Mesodermal cell (in vitro differentiated cells): ENCODE measurements around the gene GRIK3.

ENCODE experiments used
- H3K27ac ChIP-seq: 2 replicates; pipeline ENCODE4 v1.7.0; 2013; ENCODE audit warnings: mild to moderate bottlenecking, low read depth, low read length, moderate library complexity; ENCODE audit not compliant: severe bottlenecking
- H3K36me3 ChIP-seq: 2 replicates; pipeline ENCODE4 v1.7.1; 2013; ENCODE audit warnings: mild to moderate bottlenecking, low read length, moderate library complexity; ENCODE audit not compliant: control insufficient read depth, insufficient read depth
- H3K4me1 ChIP-seq: one replicate; pipeline ENCODE4 v1.7.1; 2013; ENCODE audit warnings: mild to moderate bottlenecking, low read length; ENCODE audit not compliant: insufficient read depth, control insufficient read depth, poor library complexity, severe bottlenecking
- H3K4me3 ChIP-seq: 2 replicates; pipeline ENCODE4 v1.7.0; 2013; ENCODE audit warnings: low read length, control low read depth, mild to moderate bottlenecking; ENCODE audit not compliant: insufficient read depth, poor library complexity, severe bottlenecking; ENCODE audit errors: extremely low read depth
- H3K9me3 ChIP-seq: 2 replicates; pipeline ENCODE4 v1.7.1; 2013; ENCODE audit warnings: mild to moderate bottlenecking, low read length, moderate library complexity; ENCODE audit not compliant: control insufficient read depth
- WGBS, 2 experiments: methylation state at CpG; one replicate each; pipeline ENCODE4 v1.1.5; 2013; ENCODE audit warnings: missing lambda C conversion rate in 2 of 2; ENCODE audit not compliant: insufficient coverage in 2 of 2; 5-methylcytosine and 5-hydroxymethylcytosine counted together

Gene GRIK3

DNA sequence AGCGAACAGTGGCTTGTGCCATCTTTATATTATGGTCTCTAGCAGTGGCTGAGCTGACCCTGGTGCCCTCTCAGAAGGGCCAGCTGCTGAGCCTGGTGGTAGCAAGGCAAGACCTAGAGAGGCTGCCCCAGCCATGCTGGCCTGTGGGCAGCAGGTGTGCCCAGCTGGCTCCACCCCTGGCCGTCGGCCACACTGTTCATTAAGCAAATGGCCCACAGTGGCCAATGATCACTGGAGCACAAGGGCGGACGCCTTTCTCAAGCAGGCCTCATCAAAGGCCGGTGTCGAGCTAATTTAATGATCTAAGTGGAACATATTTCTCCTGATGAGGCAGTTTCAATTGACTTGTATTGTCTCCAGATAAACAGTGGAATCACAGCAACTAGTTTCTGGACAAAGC, 89.4 kb downstream of the GRIK3 start:
- 95 to 96% methylated on average over 7 of the region's 7 CpGs for WGBS, 2 experiments
- H3K27ac ChIP-seq = no peak overlapping the region
- no peak overlapping the region for H3K4me3 ChIP-seq
- H3K36me3 ChIP-seq = no peaks in the 10 kb centered on the region
- H3K9me3 ChIP-seq = no peaks in the 10 kb centered on the region
- no peaks in the 10 kb centered on the region for H3K4me1 ChIP-seq

DNA sequence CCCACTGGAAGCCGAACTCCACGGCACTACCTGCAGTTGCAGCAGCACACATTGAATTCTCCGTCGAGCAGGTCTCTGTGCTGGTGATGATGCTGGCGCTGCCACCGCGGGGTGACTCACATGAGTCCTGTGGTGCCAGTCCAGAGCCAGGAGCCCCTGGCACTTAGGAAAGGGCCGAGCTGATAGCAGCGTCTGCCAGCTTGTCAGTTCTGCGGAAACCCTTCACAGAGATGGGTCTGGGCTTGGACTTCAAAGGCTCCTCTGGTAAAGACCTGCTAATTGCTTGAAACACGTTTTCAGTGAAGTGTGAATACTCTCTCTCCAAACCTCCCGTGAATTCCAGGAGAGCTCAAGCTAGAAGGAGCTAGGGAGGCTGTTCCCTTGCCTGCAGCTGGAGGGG, 92.2 kb downstream of the GRIK3 start:
- WGBS, 2 experiments = 50 to 64% methylated on average over 10 to 12 of the region's 12 CpGs

DNA sequence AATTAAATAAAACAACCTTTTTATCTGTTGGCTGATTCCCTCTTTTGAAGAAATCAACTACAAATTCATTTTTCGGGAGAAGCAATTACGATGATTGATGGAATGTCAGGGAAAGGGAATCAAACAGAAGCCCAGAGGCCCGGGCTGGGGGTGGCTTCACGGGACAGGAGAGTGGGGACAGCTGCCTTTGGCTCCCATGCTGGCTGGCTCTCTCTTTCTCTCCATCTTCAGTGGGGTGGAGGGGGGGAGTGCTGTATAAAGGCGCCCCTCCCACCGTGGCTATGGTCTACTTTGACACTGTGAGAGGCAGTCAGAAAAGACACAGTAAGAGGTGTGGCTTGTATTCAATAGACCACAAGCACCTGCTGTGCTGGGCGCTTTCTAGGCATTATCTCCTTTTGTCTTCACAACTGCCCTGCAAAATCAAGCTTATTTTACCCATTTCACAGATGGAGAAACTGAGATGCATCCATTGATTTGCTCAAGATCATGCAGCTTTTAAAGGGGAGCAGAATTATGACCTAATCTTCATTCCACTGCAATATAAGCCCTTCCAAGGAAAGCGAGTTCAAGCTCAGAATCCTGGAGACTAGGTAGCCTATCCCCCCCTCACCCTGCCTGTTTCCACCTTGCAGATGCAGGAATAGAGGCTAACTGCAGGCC, 92.9 kb downstream of the GRIK3 start:
- 49 to 79% methylated on average over 3 of the region's 8 CpGs for WGBS, 2 experiments
- Histone ChIP-seq H3K4me3 (no peak overlapping the region), H3K36me3 (no peaks in the 10 kb centered on the region), H3K4me1 (no peaks in the 10 kb centered on the region), H3K9me3 (no peaks in the 10 kb centered on the region), H3K27ac (no peak overlapping the region)

More for the DNA sequence above, 92.2 kb downstream of the GRIK3 start:
- Histone ChIP-seq H3K36me3 (no peaks in the 10 kb centered on the region), H3K27ac (no peak overlapping the region), H3K4me1 (no peaks in the 10 kb centered on the region), H3K4me3 (no peak overlapping the region), H3K9me3 (no peaks in the 10 kb centered on the region)

DNA sequence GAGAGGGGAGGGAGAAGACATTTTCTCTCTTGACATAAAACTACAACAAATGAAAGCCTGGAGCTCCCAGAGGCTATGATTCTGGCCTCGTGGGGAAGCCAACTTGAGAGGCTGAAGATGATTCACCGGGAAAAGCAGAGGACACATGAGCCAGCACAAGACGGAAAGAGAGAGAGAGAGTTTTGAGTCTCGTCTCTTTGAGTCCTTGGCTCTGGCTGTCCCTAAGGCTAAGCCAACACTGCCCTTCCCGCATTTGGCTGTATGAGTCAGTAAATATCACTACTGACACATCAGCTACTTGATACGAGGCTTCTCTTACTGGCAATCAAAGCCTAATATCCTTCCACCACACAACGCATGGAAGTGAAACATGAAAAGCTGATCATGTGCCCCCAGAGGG, 95.5 kb downstream of the GRIK3 start:
- Histone ChIP-seq H3K9me3 (no peaks in the 10 kb centered on the region), H3K4me3 (no peak overlapping the region), H3K27ac (no peak overlapping the region), H3K36me3 (no peaks in the 10 kb centered on the region), H3K4me1 (no peaks in the 10 kb centered on the region)
- 71 to 86% methylated on average over 5 to 6 of the region's 7 CpGs for WGBS, 2 experiments

DNA sequence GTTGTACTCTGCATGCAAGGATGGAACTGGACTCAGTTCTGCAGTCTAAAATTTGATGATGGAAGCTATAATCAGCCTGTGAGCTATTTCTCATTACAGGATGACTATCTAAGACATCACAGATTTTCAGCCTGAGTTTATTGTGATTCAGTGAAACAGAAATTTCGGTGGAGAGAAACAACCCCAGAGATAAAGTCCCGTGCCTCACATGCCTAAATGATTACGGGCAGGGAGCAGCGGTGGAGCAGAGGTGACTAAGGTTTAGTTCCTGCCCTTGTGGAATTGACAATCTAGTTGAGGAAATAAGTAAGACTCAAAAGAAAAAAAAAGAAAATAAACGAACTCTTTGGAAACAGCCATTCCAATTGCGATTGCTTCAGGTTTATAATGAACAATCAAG, 96.9 kb downstream of the GRIK3 start:
- Histone ChIP-seq H3K9me3 (no peaks in the 10 kb centered on the region), H3K4me1 (no peaks in the 10 kb centered on the region), H3K36me3 (no peaks in the 10 kb centered on the region), H3K27ac (no peak overlapping the region), H3K4me3 (no peak overlapping the region)
- WGBS, 2 experiments = 88 to 96% methylated on average over 6 of the region's 6 CpGs

DNA sequence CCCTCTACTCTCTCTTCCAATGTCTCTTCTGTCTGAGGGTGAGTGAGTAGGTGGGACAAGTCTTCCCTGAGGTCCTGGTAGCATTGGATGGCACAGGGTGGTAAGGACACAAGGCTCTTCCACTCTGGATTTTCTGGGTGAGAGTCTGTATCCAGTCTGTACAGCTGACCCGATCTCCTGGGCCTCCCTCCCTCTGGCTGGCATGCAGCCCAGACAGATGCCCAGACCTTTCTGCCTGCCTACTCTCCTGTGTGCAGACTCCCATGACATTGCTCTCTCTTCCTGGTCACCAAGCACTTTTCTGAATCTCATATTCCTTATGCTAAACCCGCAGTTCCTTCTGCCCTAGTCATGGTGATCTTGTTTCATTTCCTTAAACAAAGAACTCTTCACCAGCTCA, 100.3 kb downstream of the GRIK3 start:
- 73 to 91% methylated on average over 2 of the region's 2 CpGs for WGBS, 2 experiments
- Histone ChIP-seq H3K36me3 (no peaks in the 10 kb centered on the region), H3K4me3 (no peak overlapping the region), H3K4me1 (no peaks in the 10 kb centered on the region), H3K9me3 (no peaks in the 10 kb centered on the region), H3K27ac (no peak overlapping the region)

DNA sequence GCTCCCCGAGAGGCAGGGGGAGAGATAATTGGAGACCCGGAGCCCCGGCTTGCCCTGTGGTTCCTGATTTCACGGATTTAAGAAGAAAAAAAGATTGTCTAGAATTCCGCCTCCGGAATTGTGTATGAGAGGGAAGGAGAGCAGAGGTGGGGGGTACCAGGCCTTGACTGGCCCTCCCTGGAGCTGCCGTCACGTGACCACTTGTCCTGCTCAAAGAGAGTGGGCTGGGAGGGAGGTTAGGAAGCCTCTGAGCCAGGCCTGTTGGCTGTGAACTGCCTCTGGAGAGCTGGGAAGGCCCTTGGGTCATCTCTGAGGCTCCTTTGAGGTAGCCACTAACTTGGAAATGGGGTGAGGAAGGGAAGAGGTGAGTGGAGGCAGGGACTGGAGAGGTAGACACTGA, 106.5 kb downstream of the GRIK3 start:
- no peak overlapping the region for H3K27ac ChIP-seq
- no peak overlapping the region for H3K4me3 ChIP-seq
- H3K36me3 ChIP-seq = no peaks in the 10 kb centered on the region
- no peaks in the 10 kb centered on the region for H3K4me1 ChIP-seq
- 68 to 76% methylated on average over 4 to 8 of the region's 8 CpGs for WGBS, 2 experiments
- no peaks in the 10 kb centered on the region for H3K9me3 ChIP-seq

DNA sequence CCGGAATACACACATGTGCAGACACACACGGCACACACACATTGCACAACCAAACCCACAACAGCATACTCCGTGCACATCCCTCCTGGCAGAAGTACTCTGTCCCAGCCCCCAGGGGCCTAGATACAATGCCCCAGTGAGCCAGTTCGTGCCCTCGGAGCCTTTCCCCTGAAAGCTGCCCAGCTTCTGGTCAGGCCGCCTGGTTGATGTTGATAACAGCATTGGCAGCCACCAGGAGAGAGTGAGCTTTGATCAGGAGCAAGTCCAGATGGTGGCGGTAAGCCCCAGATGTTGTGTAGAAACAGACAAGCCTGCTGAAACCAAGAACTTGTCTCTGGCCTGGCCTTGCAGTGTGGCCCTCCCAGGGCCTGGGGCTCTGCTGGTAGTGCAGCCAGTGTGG, 109.1 kb downstream of the GRIK3 start:
- Histone ChIP-seq H3K4me1 (no peaks in the 10 kb centered on the region), H3K4me3 (no peak overlapping the region), H3K9me3 (no peaks in the 10 kb centered on the region), H3K27ac (no peak overlapping the region), H3K36me3 (no peaks in the 10 kb centered on the region)
- 88 to 89% methylated on average over 7 of the region's 7 CpGs for WGBS, 2 experiments

DNA sequence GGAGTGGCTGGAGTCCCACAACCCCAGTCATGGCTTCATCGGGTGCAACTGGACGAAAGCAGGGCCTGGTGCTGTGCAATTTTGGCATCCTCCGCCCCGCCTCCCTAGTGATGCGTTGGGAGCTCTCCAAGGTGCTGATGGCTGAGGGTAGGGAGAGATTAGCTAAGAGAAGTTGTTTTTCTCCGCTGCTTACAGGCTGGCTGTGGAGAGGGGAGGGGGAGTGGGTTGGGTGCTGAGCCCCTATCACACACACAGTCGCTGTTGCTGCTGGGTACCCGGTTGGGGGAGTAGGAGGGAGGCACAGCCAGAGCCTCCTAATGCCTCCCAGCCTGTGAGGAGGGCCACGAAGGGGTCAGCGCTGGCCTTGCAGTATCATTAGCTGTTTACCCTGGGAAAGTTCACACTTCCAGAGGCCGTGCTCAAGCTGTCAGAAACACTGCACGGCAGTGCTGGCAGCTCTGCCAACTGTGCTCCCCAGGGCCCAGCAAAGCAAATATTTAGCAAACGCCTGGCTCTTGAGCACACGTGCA, 110.0 kb downstream of the GRIK3 start:
- no peaks in the 10 kb centered on the region for H3K36me3 ChIP-seq
- no peaks in the 10 kb centered on the region for H3K4me1 ChIP-seq
- no peak overlapping the region for H3K27ac ChIP-seq
- 33 to 44% methylated on average over 11 to 12 of the region's 14 CpGs for WGBS, 2 experiments
- H3K4me3 ChIP-seq = no peak overlapping the region
- H3K9me3 ChIP-seq = no peaks in the 10 kb centered on the region

DNA sequence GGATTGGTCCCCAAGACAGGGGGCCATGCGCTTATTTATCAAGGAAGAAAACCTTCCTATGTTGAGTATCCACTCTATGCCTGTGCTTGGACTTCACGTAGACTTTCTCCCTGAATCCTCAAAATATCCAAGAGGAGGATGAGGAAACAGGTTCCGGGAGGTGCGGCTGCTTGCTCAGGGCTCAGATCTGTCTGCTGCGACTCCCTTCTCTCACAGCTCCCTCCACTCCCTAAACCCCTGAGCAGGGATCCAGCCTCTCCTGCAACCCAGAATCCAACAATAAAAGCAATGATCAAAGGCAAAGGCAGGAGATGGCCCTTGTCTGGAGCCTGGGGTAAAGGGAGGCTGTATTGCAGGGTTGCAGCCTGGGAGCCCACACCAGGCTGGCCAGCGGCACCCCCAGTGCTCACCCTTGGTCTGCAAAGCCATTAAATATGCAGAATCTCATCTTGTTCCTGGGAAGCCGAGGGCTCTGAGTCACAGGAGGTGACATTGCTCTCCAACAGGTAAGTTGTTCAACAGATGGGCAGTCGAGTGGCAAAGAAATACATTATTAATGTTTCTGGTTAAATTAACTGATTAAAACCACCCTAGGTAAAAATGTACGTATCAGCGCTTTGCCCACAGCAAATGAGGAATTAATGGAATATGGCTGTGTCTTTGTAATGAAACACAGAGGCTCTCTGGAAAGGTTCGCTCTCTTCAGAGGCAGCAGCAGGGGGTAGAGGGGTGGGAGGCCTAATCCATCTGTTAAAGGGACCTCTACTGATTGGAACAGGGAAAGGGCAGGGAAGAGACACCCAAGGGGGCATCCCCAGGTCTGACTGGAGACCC, 111.5 kb downstream of the GRIK3 start:
- Histone ChIP-seq H3K36me3 (no peaks in the 10 kb centered on the region), H3K4me1 (no peaks in the 10 kb centered on the region), H3K4me3 (no peak overlapping the region), H3K9me3 (no peaks in the 10 kb centered on the region), H3K27ac (no peak overlapping the region)
- WGBS, 2 experiments = 61 to 75% methylated on average over 5 to 7 of the region's 11 CpGs

DNA sequence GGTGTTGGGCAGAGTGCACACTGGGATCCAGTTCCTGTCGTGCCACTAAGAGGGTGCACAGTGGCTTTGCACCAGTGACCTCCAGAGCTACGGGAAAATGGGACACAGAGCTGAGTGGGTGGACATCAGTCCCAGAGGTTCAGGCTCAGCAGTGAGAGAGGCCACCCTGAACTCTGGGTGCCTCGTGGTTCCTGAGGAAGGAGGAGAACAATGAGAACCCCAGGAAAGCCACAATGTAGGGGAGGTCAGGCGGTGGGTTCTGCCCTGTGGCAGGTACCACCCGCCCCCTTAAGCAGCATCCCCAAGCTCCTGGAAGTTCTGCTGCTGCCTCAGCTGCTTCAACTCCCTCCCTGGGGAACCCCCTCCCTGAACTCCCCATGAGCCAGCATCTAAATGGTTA, 112.2 kb downstream of the GRIK3 start:
- H3K4me1 ChIP-seq = no peaks in the 10 kb centered on the region
- WGBS, 2 experiments = 84 to 88% methylated on average over 3 to 4 of the region's 5 CpGs
- no peaks in the 10 kb centered on the region for H3K36me3 ChIP-seq
- no peak overlapping the region for H3K4me3 ChIP-seq
- no peak overlapping the region for H3K27ac ChIP-seq
- H3K9me3 ChIP-seq = no peaks in the 10 kb centered on the region
